ENCODE data around the gene DUSP16.
A peak's percentile ranks its signal among the peaks of the same experiment; 100 is the strongest.

The DUSP16 gene

GRCh38 chr12:12561371-12562015 lies 1.2 kb downstream of the DUSP16 start:
- no peak for TF ChIP-seq CTCF (IDR thresholded peaks at IDR 0.05; ENCODE audit: low read depth, low read length)
- H3K4me3 ChIP-seq (ENCODE audit: low read depth, low read length) = peak overlapping the region; percentile 67

GRCh38 chr12:12560587-12561370 lies 1.9 kb downstream of the DUSP16 start:
- H3K4me3 ChIP-seq (ENCODE audit: low read depth, low read length) = peak overlapping the region; percentile 67
- TF ChIP-seq CTCF (IDR thresholded peaks at IDR 0.05; ENCODE audit: low read depth, low read length) = no peak

GRCh38 chr12:12559719-12560296 lies 2.9 kb downstream of the DUSP16 start:
- TF ChIP-seq CTCF (IDR thresholded peaks at IDR 0.05; ENCODE audit: low read depth, low read length) = no peak
- no peak overlapping the region for H3K4me3 ChIP-seq (ENCODE audit: low read depth, low read length)

GRCh38 chr12:12558291-12558690 lies 4.4 kb downstream of the DUSP16 start:
- TF ChIP-seq CTCF (IDR thresholded peaks at IDR 0.05; ENCODE audit: low read depth, low read length) = no peak
- H3K4me3 ChIP-seq (ENCODE audit: low read depth, low read length) = no peak overlapping the region

GRCh38 chr12:12557733-12558132 lies 4.9 kb downstream of the DUSP16 start:
- no peak overlapping the region for H3K4me3 ChIP-seq (ENCODE audit: low read depth, low read length)
- no peak for TF ChIP-seq CTCF (IDR thresholded peaks at IDR 0.05; ENCODE audit: low read depth, low read length)

GRCh38 chr12:12555656-12556055 lies 7.0 kb downstream of the DUSP16 start:
- H3K4me3 ChIP-seq (ENCODE audit: low read depth, low read length) = no peak overlapping the region
- TF ChIP-seq CTCF (IDR thresholded peaks at IDR 0.05; ENCODE audit: low read depth, low read length) = no peak
